ENCODE data around the gene SUOX.

DNA sequence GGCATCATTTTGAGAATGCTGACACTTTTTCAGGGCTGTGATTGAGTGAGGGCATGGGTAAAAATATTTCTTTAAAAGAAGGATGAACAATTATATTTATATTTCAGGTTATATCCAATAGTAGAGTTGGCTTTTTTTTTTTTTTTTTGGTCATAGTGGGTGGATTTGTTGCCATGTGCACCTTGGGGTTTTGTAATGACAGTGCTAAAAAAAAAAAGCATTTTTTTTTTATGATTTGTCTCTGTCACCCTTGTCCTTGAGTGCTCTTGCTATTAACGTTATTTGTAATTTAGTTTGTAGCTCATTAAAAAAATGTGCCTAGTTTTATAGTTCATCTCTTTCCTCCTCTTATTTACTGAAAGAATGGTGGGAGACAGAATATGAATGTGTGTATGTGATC lies 24.6 kb upstream of the SUOX start:
- no peak for TF ChIP-seq EZH2phosphoT487 (IDR thresholded peaks at IDR 0.05; ENCODE audit: low read depth)
- TF ChIP-seq CTCF (IDR thresholded peaks at IDR 0.05; ENCODE audit: low read depth, low read length), result no peak
